Purkinje cell (primary cell): ENCODE results near the gene XNDC1N. TPM values are rescaled to one million over a fixed set of nuclear protein-coding genes. Genes with fewer than 3 reads are reported as not detected.

Experiments used
- polyA plus RNA-seq: library from polyadenylated mRNA; unstranded; fragments of >200 nt; fragmentation: Nextera tagmentation; gene quantifications from 2 replicates; pipeline ENCODE4 v1.2.1, GENCODE V29; 2014

XNDC1N gene
- 2.5 and 10.6 TPM in 2 replicates for polyA plus RNA-seq

GRCh38 chr11:71927820-71928736 lies at the start of gene XNDC1N:
Gene XNDC1N, minus strand, starts transcription at chr11:71928594. Its CDS starts 5,241 bp downstream, at chr11:71923353.

DNA sequence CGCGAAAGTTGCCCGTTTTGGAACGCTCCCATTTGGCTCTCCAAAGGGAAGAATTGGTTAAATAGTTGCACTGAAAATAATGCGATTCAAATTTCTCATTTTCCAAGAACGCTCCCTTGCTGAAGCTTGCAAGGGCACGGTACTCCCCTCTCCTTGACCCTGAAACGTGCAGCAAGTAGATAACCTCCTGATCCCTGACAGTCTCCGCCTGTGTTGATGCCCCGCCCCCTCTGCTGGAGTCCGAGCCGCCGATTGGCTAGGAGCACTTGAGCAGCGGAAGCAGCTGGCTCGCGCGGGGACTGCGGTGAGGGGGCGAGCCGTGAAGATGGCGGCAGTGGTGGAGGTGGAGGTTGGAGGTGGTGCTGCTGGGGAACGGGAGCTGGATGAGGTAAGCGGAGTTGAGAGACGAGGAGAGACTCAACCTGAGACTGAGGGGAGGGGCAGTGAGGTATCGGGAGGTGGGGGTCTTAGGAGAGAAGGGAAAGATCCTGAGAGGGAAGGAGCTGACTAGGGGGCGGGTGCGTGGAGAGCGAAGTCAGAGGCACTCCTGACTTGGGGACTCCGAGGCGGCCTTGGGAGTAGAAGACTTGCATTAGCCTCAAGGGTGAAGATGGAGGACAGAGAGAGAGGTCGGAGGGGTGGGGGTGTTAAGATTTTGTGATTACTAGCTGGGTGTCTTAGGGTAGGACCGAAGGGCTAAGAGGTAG lies 496 bp upstream of the XNDC1N start, which contains the start of gene RNF121:
Gene RNF121, plus strand, starts transcription at position 310 of the 707 bp plus-strand sequence. Its CDS starts 16 bp downstream, at position 326.

Other genes with a start within 250 kb of the XNDC1N start
- gene DEFB108B, start 95.4 kb downstream of the XNDC1N start, polyA plus RNA-seq: not detected in 2 replicates
- not detected in 2 replicates for gene DEFB131B, start 50.1 kb downstream of the XNDC1N start, polyA plus RNA-seq
- 1.7 and 4.5 TPM in 2 replicates for gene RNF121, start 452 bp upstream of the XNDC1N start, polyA plus RNA-seq
- 0.92 and 1.7 TPM in 2 replicates for gene IL18BP, start 70.3 kb upstream of the XNDC1N start, polyA plus RNA-seq
- gene NUMA1, start 151.9 kb upstream of the XNDC1N start, polyA plus RNA-seq: 13.6 and 15.7 TPM in 2 replicates
- 2.0 and 13.2 TPM in 2 replicates for gene LRRC51, start 152.3 kb upstream of the XNDC1N start, polyA plus RNA-seq
- 53.8 and 85.9 TPM in 2 replicates for gene LAMTOR1, start 174.7 kb upstream of the XNDC1N start, polyA plus RNA-seq
- gene TOMT, start 177.3 kb upstream of the XNDC1N start, polyA plus RNA-seq: not detected in 2 replicates
- gene ANAPC15, start 184.1 kb upstream of the XNDC1N start, polyA plus RNA-seq: 61.7 and 111 TPM in 2 replicates
- not detected in 2 replicates for gene FOLR3, start 207.1 kb upstream of the XNDC1N start, polyA plus RNA-seq